Cardiac septum (tissue), 1 donor: Measurements from ENCODE around the gene ITPR1. TPM values are rescaled to one million over a fixed set of nuclear protein-coding genes. Genes with fewer than 3 reads are reported as not detected.
A peak's percentile ranks its signal among the peaks of the same experiment; 100 is the strongest.

Experiments
- DNase-seq: peaks from one replicate; pipeline ENCODE4 v3.0.0-alpha.2; 2020; ENCODE audit warnings: low spot score
- intact Hi-C: fragments of 100-400 bp; cut with DNase I; formaldehyde crosslinking; loops from one replicate; pipeline ENCODE4 v1.14.0; 2022
- total RNA-seq: library from RNA; stranded (reverse); fragmentation: NEBNext Ultra II Directional; extraction: Animal tissue kit (Norgen Biotek cat#: 25700); gene quantifications from one replicate; pipeline ENCODE4 v1.2.1, GENCODE V29; 2021
- donor health status: DM: no; HTN: no; CAD: no.

The ITPR1 gene
- total RNA-seq, 1 donor from 2014 or later = 19.5 TPM

DNA sequence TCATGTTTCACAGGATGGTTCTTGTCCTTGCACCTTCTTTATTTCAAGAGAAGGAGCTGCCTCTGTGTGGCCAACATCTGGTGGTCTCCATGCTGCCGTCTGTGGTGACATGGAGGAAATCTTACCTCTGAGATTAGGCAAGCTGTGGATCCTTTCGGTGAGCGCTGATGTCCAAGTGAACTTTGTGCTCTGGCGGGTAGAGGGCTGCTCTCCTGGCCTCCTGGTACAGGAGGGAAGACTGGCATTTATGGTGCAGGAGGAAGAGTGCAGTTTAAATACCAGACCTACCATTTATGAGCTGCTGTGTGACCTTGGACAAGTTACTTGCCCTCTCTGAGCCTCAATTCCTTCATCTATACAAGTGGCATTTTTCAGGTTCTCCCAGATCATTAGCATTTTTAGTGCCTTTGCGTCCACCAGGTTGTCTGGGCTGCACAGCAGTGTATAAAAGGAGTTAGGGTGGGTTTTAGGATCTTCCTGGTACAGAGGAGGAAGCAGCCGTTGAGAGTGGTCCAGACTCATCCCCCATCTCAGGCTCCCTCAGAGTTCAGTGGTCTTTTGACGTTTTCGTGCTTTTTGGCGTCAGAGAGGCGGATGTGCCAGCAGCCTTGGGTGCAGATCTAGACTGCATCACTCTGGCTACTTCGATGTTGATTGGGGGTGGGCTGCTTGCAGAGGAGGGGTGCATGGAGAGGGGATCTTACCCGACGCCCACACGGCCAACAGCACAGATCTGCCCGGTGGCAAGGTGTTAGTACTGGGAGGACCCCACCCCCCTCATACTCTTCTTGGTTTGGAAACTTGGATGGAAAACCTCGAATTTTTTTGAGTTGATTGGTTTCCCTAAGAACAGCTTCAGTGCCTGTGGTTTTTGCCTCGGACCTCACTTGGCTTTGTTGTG is 162.2 kb downstream of the ITPR1 start:
- intact Hi-C loops = loop anchor here (2.0 to 10.0 kb wide), 3 partner anchors 57 to 539 kb away; no protein-coding TSS in a partner anchor
- DNase-seq = no peak

DNA sequence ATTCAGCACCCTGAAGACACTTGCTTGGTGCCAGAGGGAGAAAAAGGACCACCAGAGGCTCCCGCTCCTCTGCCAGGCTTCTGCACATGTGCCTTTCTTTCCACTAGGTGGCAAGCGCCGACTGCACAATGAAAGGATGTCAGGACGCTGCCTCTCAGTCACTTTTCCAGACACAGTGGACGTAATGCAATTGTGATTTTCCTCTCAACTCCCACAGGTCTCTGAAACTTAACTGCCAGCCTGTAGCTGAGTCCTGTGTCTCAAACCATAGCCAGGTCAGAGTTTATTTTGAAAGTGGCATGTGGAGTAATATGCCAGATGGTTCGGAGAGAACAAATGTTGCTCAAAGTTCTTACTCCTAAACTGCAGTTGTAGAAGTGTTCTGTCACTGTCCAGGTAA is 162.9 kb downstream of the ITPR1 start:
- peak; percentile 80 for DNase-seq
- intact Hi-C loops = loop anchor here (2.0 to 10.0 kb wide), 3 partner anchors 56 to 539 kb away; no protein-coding TSS in a partner anchor

GRCh38 chr3:4656626-4657328 is 163.6 kb downstream of the ITPR1 start:
- DNase-seq = no peak
- intact Hi-C loops = loop anchor here (2.0 to 10.0 kb wide), 3 partner anchors 56 to 538 kb away; no protein-coding TSS in a partner anchor

DNA sequence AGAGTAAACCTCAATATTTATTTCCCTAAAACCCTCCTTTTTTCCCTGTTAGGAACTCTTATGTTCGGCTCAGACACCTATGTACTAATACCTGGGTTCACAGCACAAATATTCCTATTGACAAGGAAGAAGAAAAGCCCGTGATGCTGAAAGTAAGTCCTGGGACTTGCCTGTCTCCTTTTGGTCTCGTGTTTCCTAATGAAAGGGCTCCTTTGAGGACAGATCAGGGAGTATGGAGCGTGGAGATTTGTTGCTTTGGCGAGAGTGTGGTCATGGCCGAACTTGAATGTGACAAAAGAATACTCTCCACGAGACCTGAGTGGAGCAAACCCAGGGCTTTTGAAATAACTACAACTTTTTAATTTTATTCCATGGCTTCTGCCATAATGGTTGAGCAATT is 167.8 kb downstream of the ITPR1 start:
- DNase-seq = no peak
- intact Hi-C loops = no loop called here

GRCh38 chr3:4664412-4664811 is 171.3 kb downstream of the ITPR1 start:
- intact Hi-C loops = no loop called here

GRCh38 chr3:4665197-4665596 is 172.0 kb downstream of the ITPR1 start:
- DNase-seq = no peak
- intact Hi-C loops = no loop called here

More at GRCh38 chr3:4664412-4664811, 171.3 kb downstream of the ITPR1 start:
- no peak for DNase-seq

DNA sequence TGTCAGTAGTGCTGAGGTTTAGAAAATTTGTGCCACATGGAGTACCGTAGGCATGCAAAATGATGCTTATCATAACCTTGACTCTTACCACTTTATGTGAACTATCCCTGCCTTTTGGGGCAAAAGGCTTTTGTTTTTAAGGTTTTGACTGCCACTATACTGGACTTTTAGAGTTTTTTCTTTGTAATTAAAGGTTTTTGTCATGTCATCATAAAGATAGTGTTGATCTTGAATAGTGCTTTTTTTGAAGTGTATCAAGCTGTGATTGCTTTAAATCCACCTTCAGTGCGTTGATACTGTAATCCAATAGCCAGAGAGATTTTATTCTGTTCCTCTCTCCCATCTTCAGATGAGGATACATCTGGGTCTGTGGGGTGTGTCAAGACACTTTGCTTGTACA is 172.9 kb downstream of the ITPR1 start:
- intact Hi-C loops = no loop called here
- DNase-seq = no peak

- no peak for DNase-seq
- intact Hi-C loops = no loop called here
These were observed 177.2 kb downstream of the ITPR1 start for GRCh38 chr3:4670352-4670751.

DNA sequence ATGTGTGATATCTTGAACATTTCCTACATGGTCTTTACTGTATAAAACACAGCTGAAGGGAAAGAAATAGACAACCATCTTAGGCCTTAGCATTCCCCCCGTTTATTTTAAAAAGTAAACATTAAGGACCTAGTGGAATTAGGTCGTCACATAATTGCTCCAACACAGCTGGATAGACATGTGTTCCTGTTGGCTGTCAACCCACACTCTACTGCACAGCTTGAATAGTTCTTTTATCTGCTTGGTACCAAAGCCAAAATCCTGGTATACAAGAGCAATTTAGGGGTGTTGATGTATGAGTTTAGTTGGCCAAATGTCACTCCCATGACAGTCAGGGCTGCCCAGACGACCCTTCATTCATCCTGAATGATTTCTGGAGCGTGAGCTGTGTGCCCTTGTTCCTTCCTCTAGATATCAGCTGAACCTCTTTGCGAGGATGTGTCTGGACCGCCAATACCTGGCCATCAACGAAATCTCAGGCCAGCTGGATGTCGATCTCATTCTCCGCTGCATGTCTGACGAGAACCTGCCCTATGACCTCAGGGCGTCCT is 179.7 kb downstream of the ITPR1 start:
- no peak for DNase-seq
- intact Hi-C loops = no loop called here

GRCh38 chr3:4674216-4674615 is 181.1 kb downstream of the ITPR1 start:
- DNase-seq = no peak
- intact Hi-C loops = no loop called here

GRCh38 chr3:4675704-4676103 is 182.6 kb downstream of the ITPR1 start:
- no peak for DNase-seq
- intact Hi-C loops = no loop called here

DNA sequence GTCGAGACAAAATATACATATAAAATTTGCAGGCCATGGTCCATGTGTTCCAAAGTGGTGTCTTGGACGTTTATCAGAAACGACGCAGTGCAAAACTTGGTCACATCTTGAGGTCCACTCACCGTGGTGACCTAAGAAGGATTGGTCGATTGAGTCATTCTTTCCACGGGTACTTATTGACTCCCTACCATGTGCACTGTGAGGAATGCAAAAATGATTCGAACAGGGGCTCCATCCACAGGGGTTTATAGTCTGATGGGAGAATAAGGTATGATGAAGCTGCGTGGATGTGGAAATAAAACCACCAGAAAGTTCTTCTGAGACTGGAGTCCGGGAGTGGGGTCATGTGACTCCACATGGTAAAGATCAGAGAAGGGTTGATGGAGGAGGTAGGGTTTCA is 185.2 kb downstream of the ITPR1 start:
- intact Hi-C loops = no loop called here
- no peak for DNase-seq

DNA sequence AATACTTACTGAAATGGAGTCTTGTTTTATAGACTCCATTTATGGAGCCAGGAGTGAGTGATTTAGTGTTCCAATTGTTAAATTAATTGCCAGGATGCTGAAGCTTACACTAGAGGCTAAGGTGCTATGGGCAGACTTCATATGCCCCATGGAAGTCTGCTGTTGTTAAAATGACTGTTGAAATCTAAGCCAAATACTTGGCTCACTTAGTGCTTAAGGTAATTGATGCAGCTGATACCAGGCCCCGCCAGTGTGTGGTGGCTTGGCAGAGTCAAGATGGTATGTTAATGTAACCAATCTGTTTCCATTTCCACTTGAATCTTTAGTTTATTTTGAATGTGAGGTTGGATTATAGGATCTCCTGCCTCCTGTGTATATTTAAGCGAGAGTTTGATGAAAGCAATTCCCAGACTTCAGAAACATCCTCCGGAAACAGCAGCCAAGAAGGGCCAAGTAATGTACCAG is 187.1 kb downstream of the ITPR1 start:
- no peak for DNase-seq
- intact Hi-C loops = no loop called here

DNA sequence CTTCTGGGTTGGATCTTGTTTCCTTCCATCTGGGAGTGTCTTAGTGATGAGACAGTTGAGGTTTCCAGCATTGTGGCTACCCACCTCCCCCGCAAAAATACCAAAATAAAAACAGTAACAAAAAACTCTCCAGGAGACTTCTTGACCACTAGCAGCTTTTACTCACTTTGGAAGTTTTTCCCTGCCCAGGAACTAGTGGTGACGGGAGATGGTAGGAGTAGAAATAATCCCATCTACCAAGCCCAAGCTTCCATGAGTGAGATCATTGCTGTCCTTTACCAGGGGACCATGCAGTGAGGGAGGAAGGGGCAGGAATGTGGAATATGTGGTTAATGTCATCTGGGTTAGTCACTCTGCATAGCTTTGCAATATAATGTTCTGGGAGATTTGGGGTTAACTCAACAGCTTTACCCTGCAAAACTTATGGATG is 187.7 kb downstream of the ITPR1 start:
- intact Hi-C loops = no loop called here
- no peak for DNase-seq

DNA sequence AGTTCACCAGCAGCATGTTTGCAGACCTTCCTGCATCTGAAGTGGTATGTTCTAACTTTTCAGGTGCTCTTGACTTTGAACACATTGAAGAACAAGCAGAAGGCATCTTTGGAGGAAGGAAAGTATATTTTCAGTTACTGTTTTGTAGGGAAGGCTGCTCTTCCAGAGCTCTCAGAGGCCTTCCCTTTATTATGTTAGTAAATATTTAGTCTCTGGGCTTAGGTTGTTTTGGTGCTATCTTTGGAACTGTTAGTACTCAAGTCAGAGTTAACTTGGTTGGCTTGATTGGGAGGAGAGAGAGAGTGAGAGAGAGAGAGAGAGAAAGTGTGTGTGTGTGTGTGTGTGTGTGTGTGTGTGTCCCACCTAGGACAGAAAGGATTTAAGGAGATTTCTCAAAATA is 188.2 kb downstream of the ITPR1 start:
- intact Hi-C loops = no loop called here
- DNase-seq = no peak

GRCh38 chr3:4684117-4684516 is 191.0 kb downstream of the ITPR1 start:
- DNase-seq = no peak
- intact Hi-C loops = no loop called here

DNA sequence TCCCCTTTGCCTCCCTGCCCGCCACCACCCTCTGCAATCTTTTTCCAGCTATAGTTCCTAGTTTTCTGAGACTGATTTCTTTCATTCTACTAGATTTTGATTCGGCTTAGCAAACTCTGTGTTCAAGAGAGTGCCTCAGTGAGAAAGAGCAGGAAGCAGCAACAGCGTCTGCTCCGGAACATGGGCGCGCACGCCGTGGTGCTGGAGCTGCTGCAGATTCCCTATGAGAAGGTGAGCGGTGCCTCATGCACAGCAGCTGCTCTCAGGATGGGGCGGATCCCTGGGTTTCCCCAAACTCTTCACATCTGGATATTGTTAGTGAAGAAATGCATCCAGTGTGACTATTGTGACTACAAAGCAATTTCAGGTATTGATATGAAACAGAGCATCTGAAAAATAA is 191.8 kb downstream of the ITPR1 start:
- no peak for DNase-seq
- intact Hi-C loops = no loop called here

- intact Hi-C loops = no loop called here
- no peak for DNase-seq
These were observed 192.7 kb downstream of the ITPR1 start for GRCh38 chr3:4685673-4686345.

DNA sequence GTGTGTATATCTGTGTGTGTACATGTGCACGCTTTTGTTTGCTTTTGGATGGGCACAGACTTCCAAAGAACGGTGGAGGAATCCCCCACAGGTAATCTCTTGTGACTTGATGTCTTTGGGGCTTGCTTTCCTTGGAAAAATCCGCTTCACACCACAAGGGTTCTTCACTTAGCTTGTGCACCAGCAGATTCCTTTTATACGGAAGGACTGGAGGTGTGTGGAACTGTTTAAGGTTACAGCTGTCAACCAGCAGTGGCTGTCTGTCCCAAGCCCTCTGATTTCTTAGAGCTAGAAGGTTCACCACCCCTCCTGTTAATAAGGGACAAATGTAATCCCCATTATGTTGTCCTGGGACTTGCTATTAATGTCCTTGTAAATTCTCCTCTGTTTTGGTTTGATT is 193.5 kb downstream of the ITPR1 start:
- intact Hi-C loops = no loop called here
- DNase-seq = no peak

GRCh38 chr3:4687167-4687566 is 194.0 kb downstream of the ITPR1 start:
- no peak for DNase-seq
- intact Hi-C loops = no loop called here
